PC-3 (cell line): ENCODE measurements around the gene ITGB4. TPM values are rescaled to one million over a fixed set of nuclear protein-coding genes. Genes with fewer than 3 reads are reported as not detected.
A peak's percentile ranks its signal among the peaks of the same experiment; 100 is the strongest.

Source experiments
- ATAC-seq: fragments of 200-7000 bp; cut with Tn5 transposase; 2 replicates; pipeline ENCODE4 v1.9.1; 2020; ENCODE audit warnings: mild to moderate bottlenecking, moderate library complexity
- BruUV-seq: library from RNA; stranded (reverse); fragments of 400-500 nt; replicated peaks from 2 replicates; lab custom pipeline; 2021; lab: Mats Ljungman, UMichigan
- CTCF ChIA-PET: fragments of 300-600 bp; sonication (Branson Sonifier 250); formaldehyde crosslinking; loops from one replicate; lab custom pipeline; 2022; ENCODE audit warnings: antibody characterized with exemption; lab: Charles Lee
- POLR2A ChIA-PET: fragments of 300-600 bp; sonication (Branson Sonifier 250); formaldehyde crosslinking; loops from one replicate; lab custom pipeline; 2022; ENCODE audit warnings: antibody characterized with exemption; ENCODE audit not compliant: unreplicated experiment; lab: Charles Lee
- DNase-seq: peaks from one replicate; pipeline ENCODE4 v3.0.0-alpha.2; 2015
- H2AFZ ChIP-seq: fragments of 300-600 bp; sonication (generic); 2 replicates; pipeline ENCODE4 v1.6.0; 2016; ENCODE audit warnings: antibody characterized with exemption, low read length
- H3F3A ChIP-seq: fragments of 300-600 bp; sonication (generic); one replicate; pipeline ENCODE4 v1.6.0; 2017; ENCODE audit warnings: antibody characterized with exemption, low read length, control low read depth, mild to moderate bottlenecking; ENCODE audit not compliant: unreplicated experiment
- H3K27ac ChIP-seq: fragments of 300-600 bp; sonication (generic); 2 replicates; pipeline ENCODE4 v1.5.1; 2016; ENCODE audit warnings: mild to moderate bottlenecking, low read length
- H3K27me3 ChIP-seq: fragments of 300-600 bp; sonication (generic); 2 replicates; pipeline ENCODE4 v1.6.1; 2016; ENCODE audit warnings: low read length, mixed read lengths
- H3K36me3 ChIP-seq: fragments of 300-600 bp; sonication (generic); 2 replicates; pipeline ENCODE4 v1.6.1; 2016; ENCODE audit warnings: low read depth, mixed run types, low read length, mixed read lengths
- H3K4me1 ChIP-seq: fragments of 300-600 bp; sonication (generic); 2 replicates; pipeline ENCODE4 v1.5.1; 2016; ENCODE audit warnings: low read length; ENCODE audit not compliant: insufficient read depth
- H3K4me2 ChIP-seq: fragments of 300-600 bp; sonication (generic); 2 replicates; pipeline ENCODE4 v1.6.0; 2016; ENCODE audit warnings: low read length
- H3K4me3 ChIP-seq: fragments of 300-600 bp; sonication (generic); 2 replicates; pipeline ENCODE4 v1.5.1; 2016; ENCODE audit warnings: mild to moderate bottlenecking, low read length, mixed read lengths
- H3K79me2 ChIP-seq: fragments of 300-600 bp; sonication (generic); 2 replicates; pipeline ENCODE4 v1.6.1; 2017; ENCODE audit warnings: low read length, mixed read lengths
- H3K9ac ChIP-seq: fragments of 300-600 bp; sonication (generic); 2 replicates; pipeline ENCODE4 v1.6.0; 2016; ENCODE audit warnings: mild to moderate bottlenecking, low read length
- H3K9me2 ChIP-seq: fragments of 300-600 bp; sonication (generic); replicated peaks from 2 replicates; pipeline ENCODE4 v1.6.1; 2016; ENCODE audit warnings: mixed run types, low read length, mixed read lengths
- H3K9me3 ChIP-seq: fragments of 300-600 bp; sonication (generic); 2 replicates; pipeline ENCODE4 v1.6.1; 2016; ENCODE audit warnings: low read length, mixed read lengths
- H4K20me1 ChIP-seq: fragments of 300-600 bp; sonication (generic); 2 replicates; pipeline ENCODE4 v1.6.1; 2016; ENCODE audit warnings: low read length, mixed read lengths
- CTCF ChIP-seq: fragments of 300-600 bp; sonication (generic); conservative IDR thresholded peaks from 2 replicates; pipeline ENCODE4 v1.5.1; 2017; ENCODE audit warnings: antibody characterized with exemption, low read depth, mild to moderate bottlenecking, low read length
- EZH2 ChIP-seq: fragments of 300-600 bp; sonication (generic); IDR thresholded peaks from one replicate; pipeline ENCODE4 v1.6.1; 2017; ENCODE audit warnings: antibody characterized with exemption, mild to moderate bottlenecking, low read length; ENCODE audit not compliant: unreplicated experiment
- EZH2phosphoT487 ChIP-seq: fragments of 300-600 bp; sonication (generic); IDR thresholded peaks from 2 replicates; pipeline ENCODE4 v1.6.1; 2018; ENCODE audit warnings: mild to moderate bottlenecking, antibody characterized with exemption, low read length, borderline replicate concordance
- intact Hi-C: fragments of 100-400 bp; cut with micrococcal nuclease; formaldehyde crosslinking; loops from 2 replicates; pipeline ENCODE4 v1.9.0; 2023
- total RNA-seq: library from RNA; depleted of rRNA; stranded (reverse); fragments of >200 nt; gene quantifications from 2 replicates; pipeline ENCODE4 v1.2.3, GENCODE V29; 2014

ITGB4 gene
- total RNA-seq, 1 experiment from 2014 or later = 273 TPM

GRCh38 chr17:75684249-75684648 is 37.0 kb upstream of the ITGB4 start:
- peak; percentile 4 for ATAC-seq
- H3K4me1 ChIP-seq = peaks cover 80% of the 10 kb centered on the region
- H2AFZ ChIP-seq = no peak overlapping the region
- peaks cover 83% of the 10 kb centered on the region for H3K79me2 ChIP-seq
- peak overlapping the region; percentile 77 for H3K4me2 ChIP-seq
- H3K9me3 ChIP-seq = no peaks in the 10 kb centered on the region
- peak overlapping the region; percentile 88 for H3K27ac ChIP-seq
- CTCF ChIA-PET = interaction anchor here (0.7 to 1.8 kb wide), 6 partner anchors 9 to 66 kb away, joined by 3 to 7 read pairs (median 4); partner anchors contain the start of gene SMIM5
- H3F3A ChIP-seq = peaks cover 9% of the 10 kb centered on the region
- intact Hi-C loops = no loop called here
- peak; percentile 49 for DNase-seq
- no peaks in the 10 kb centered on the region for H4K20me1 ChIP-seq
- H3K9me2 ChIP-seq = no peaks in the 10 kb centered on the region
- peak overlapping the region; percentile 36 for H3K4me3 ChIP-seq
- no peaks in the 10 kb centered on the region for H3K27me3 ChIP-seq
- peaks cover 14% of the 10 kb centered on the region; the same call in 1 of the 2 replicates for H3K36me3 ChIP-seq
- peak overlapping the region; percentile 7; the same call in 1 of the 2 replicates for H3K9ac ChIP-seq
- TSS peak; percentile 64 for BruUV-seq
- TF ChIP-seq EZH2 = no peak
- no peak for TF ChIP-seq CTCF
- no peak for TF ChIP-seq EZH2phosphoT487
- POLR2A ChIA-PET = interaction anchor here (0.6 to 1.2 kb wide), 3 partner anchors 23 to 579 kb away, joined by 3 read pairs; no protein-coding TSS in a partner anchor

- H3K9me3 ChIP-seq = no peaks in the 10 kb centered on the region
- DNase-seq (peak; percentile 84), ATAC-seq (peak; percentile 45)
- H2AFZ ChIP-seq = no peak overlapping the region
- peaks cover 9% of the 10 kb centered on the region for H3F3A ChIP-seq
- peaks cover 80% of the 10 kb centered on the region for H3K4me1 ChIP-seq
- CTCF ChIA-PET = interaction anchor here (0.8 kb wide), 1 partner anchor 52 kb away, joined by 3 read pairs; the partner anchor contains the start of gene SMIM5
- H3K9me2 ChIP-seq = no peaks in the 10 kb centered on the region
- H3K79me2 ChIP-seq = peaks cover 81% of the 10 kb centered on the region
- no peaks in the 10 kb centered on the region for H4K20me1 ChIP-seq
- no peak for TF ChIP-seq EZH2phosphoT487
- no peak for TF ChIP-seq CTCF
- no peak for TF ChIP-seq EZH2
- H3K36me3 ChIP-seq = peaks cover 14% of the 10 kb centered on the region; the same call in 1 of the 2 replicates
- no peak overlapping the region for H3K4me3 ChIP-seq
- intact Hi-C loops = no loop called here
- POLR2A ChIA-PET = interaction anchor here (0.6 kb wide), 1 partner anchor 578 kb away, joined by 3 read pairs; no protein-coding TSS in a partner anchor
- BruUV-seq = no TSS peak
- H3K9ac ChIP-seq = no peak overlapping the region
- H3K27ac ChIP-seq = peak overlapping the region; percentile 88
- H3K27me3 ChIP-seq = no peaks in the 10 kb centered on the region
- peak overlapping the region; percentile 77 for H3K4me2 ChIP-seq
Observed at GRCh38 chr17:75684924-75685323, 36.3 kb upstream of the ITGB4 start.

GRCh38 chr17:75685499-75685898 is 35.8 kb upstream of the ITGB4 start:
- no peak for ATAC-seq
- ChIA-PET CTCF (no interaction called here), POLR2A (no interaction called here)
- Histone ChIP-seq H3K79me2 (peaks cover 81% of the 10 kb centered on the region), H3F3A (peaks cover 9% of the 10 kb centered on the region), H4K20me1 (no peaks in the 10 kb centered on the region), H3K9ac (no peak overlapping the region), H3K4me2 (peak overlapping the region; percentile 77), H3K4me3 (no peak overlapping the region), H3K9me2 (no peaks in the 10 kb centered on the region), H3K9me3 (no peaks in the 10 kb centered on the region), H3K27me3 (no peaks in the 10 kb centered on the region), H2AFZ (no peak overlapping the region), H3K27ac (peak overlapping the region; percentile 88), H3K4me1 (peaks cover 80% of the 10 kb centered on the region), H3K36me3 (peaks cover 12% of the 10 kb centered on the region)
- intact Hi-C loops = no loop called here
- no peak for DNase-seq
- BruUV-seq = TSS peak; percentile 43
- TF ChIP-seq CTCF (no peak), EZH2 (no peak), EZH2phosphoT487 (no peak)
